T-helper 1 cell (primary cell): ENCODE results near the gene ZNF397.

Experiments
- DNase-seq, 5 donors: peaks; one replicate each; pipeline ENCODE4 v3.0.0-alpha.2; 2012 to 2020

ZNF397 gene

GRCh38 chr18:35246831-35247230, 6.0 kb downstream of the ZNF397 start:
- DNase-seq = no peak

- DNase-seq = no peak
Observed at GRCh38 chr18:35247412-35248249, 6.8 kb downstream of the ZNF397 start.

DNA sequence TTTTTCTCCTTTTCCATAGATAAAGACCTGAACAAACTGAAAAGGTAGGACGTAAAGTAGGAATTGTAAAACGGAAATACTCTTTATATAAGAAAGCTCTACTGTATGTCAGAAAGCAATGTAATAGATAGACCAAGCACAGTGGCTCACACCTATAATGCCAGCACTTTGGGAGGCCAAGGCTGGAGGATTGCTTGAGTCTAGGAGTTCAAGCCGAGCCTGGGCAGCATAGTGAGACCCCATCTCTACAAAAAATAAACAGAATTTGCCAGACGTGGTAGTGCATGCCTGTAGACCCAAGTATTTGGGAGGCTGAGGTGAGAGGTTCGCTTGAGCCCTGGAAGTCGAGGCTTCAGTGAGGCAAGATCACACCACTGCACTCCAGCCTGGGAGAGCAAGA, 7.6 kb downstream of the ZNF397 start:
- no peak for DNase-seq

DNA sequence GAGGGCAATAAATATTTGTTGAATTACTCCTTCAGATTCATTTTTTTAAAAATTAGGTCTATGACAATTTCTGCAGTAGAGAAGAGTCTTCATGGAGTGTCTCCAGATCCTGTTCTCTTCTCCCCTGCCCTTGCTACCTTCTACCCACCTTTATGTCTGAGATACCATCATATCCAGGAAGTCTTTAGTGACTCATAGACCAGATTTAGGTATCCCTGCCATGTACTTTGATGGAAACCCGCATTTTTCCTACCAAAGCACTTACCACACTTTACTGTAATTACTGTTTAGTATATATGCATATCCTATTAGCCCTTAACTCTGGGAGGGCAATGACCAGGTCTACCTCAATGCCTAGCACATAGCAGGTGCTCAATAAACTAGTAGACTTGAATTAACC, 11.6 kb downstream of the ZNF397 start:
- DNase-seq = no peak

GRCh38 chr18:35253655-35254287, 12.9 kb downstream of the ZNF397 start:
- no peak for DNase-seq

DNA sequence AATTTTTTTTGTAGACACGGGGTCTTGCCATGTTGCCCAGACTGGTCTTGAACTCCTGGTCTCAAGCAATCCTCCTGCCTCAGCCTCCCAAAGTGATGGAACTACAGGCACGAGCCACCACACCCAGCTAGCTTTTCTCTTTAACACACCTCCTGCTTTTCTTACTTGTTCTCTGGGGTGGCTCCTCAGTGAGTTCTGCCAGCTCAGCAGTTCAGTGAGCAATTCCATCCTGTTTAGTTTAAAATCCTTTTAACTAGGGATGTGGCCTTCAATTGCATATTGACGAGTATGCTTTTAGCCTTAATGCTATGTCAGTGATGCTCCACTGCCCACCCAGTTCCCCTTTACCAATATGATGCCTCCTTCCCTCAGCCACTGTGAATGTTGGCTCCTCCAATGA, 16.1 kb downstream of the ZNF397 start:
- no peak for DNase-seq

DNA sequence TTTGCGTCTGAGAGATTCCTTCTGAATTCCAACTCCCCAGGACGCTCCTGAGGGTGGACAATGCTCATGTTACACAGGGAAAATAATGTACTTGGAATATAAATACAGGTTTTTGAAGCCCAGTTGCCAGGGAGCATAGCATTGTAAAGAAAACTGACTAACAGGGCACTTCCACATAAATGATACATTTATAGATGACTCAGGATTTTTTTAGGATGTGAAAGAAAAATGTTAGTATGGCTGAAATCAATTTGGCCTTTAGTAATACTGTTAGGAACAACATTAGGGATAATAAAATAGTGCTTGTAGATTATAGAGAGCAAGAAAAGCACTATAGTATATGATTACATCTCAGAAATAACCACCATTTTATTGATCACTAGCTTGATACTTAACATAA, 23.6 kb downstream of the ZNF397 start:
- DNase-seq = no peak

DNA sequence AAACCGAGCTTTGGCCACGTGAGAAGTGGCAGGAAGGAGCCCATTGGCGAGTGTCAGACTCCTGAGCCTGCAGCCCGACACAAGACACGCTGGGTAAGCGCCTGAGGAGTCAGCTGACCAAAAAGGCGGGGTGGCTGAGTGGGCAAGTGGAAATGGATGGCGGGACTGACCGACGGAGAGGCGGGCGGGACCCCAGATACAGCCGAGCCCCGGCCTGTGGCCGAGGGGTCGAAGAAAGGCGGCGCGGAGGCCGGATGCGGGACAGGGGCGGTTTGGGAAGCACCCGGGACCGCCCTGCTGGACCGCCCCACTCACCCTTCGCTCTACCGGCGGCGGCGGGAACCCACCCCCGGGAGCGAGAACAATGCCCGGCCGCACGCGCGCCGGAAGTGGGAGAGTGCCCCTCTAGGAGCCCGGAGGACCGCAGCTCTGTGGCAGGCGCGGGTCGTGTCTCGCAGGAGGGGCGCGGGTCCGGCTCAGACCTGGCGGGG, 26.4 kb downstream of the ZNF397 start:
- peak; percentile 47 to 61 (median 51) for DNase-seq

DNA sequence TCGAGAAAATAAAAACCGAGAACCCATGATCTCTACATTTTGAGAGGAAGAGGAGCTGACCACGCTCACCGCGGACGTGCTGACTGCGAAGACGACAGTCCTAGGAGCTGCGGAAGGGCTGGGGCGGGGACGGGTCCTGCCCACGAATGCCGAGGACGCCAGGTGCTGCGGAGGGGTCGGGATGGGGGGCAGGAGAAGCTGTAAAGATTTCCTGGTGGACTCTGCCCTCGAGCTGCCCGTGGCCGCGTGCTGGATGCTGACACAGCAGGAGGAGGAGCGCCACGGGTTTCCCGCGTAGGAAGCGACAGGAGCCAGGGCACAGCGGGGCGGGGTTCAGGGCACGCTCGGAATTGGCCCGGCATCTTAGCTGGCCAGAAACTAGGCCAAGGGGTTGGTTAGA, 27.0 kb downstream of the ZNF397 start:
- DNase-seq = no peak

GRCh38 chr18:35268821-35269220, 28.0 kb downstream of the ZNF397 start:
- DNase-seq = no peak

GRCh38 chr18:35271656-35272055, 30.8 kb downstream of the ZNF397 start:
- DNase-seq = no peak

- DNase-seq = no peak
Observed at GRCh38 chr18:35276267-35276666, 35.4 kb downstream of the ZNF397 start.

DNA sequence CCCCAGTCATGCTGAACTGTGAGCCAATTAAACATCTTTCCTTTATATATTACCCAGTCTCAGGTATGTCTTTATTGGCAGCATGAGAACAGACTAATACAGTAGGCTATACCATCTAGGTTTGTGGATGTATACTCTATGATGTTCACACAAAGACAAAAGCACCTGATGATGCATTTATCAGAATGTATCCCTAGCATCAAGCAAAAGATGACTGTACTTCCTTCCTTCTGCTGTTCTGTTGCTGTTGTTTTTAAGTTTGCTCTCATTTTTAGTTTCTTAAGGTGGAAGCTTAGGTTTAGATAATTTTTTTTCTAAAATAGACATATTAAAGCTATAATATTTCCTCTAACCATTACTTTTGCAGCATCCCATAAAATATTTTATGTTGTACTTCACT, 36.8 kb downstream of the ZNF397 start:
- no peak for DNase-seq

DNA sequence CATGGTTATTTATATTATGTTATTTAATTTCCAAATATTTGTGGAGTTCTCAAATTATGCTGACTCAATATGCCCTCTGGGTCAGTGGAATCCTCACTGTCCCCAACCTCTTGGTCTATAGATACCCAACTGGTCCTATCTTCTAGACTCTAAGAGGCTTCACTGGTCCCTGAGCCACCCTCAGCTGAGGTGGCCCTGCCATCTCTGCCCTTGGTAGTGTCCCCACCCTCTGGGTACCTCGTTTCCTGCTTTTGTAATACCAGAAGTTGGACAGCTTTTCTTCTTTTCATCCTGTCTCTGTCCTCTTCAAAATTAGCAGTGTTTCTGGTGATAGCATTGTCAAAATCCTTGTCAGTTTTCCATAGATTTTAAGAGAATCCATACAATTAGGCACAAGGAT, 37.3 kb downstream of the ZNF397 start:
- no peak for DNase-seq

DNA sequence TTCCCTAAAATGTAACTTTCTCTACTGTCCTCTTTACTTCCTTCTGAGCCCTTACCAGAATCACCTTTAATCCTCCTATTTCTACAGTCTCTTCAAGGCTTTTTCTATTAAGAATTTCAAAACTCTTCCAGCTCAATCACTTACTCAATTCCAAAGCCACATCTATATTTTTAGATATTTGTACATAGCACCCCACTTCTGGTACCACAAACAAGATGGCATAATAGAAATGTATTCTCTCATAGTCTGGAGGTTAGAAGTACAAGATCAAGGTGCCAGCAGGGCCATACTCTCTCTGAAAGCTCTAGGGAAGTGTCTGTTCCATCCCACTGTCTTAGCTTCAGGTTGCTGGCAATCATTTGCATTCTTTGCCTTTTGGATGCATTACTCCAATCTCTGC, 38.1 kb downstream of the ZNF397 start:
- DNase-seq = no peak

GRCh38 chr18:35282353-35282752, 41.5 kb downstream of the ZNF397 start:
- no peak for DNase-seq

- no peak for DNase-seq
Observed at GRCh38 chr18:35283923-35284794, 43.3 kb downstream of the ZNF397 start.

DNA sequence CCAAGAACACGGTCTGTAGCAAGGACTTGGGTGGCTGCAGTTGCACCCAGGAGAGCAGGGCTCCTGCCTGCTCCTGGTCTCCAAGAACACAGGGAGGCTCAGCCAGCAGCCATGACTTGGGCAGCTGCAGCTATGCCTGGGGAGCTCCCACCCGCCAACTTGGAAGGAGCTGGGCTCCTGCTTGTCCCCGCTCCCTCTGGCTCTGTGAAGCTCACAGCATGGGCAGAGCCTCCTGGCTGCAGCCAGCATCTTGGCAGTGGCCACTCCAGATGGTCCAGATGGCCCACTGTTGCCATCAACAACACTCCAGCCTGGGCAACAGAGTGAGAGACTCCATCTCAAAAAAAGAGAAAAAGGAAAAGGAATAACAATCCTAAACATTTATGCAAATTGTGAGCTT, 44.0 kb downstream of the ZNF397 start:
- DNase-seq = no peak

DNA sequence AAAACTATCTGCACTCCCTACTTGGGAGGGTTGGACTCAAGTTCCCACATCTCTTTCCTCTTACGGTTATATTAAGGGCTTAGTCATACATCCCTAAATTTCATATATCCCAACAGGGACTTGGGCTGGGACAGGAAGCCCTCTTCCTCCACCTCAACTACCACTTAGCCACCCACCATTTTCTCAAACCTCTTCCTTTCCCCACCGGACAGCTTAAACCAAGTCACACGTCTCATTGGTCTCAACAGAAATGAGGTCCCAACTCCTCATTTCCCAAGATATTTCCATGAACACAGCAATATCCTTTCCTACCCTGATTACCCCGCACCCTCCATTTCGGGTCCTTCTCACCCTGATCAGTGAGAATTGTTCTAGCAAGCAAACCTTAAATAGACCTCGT, 48.5 kb downstream of the ZNF397 start:
- DNase-seq = peak in 1 of 5 donors; percentile 12

- no peak for DNase-seq
Observed at GRCh38 chr18:35289727-35290093, 48.9 kb downstream of the ZNF397 start.

DNA sequence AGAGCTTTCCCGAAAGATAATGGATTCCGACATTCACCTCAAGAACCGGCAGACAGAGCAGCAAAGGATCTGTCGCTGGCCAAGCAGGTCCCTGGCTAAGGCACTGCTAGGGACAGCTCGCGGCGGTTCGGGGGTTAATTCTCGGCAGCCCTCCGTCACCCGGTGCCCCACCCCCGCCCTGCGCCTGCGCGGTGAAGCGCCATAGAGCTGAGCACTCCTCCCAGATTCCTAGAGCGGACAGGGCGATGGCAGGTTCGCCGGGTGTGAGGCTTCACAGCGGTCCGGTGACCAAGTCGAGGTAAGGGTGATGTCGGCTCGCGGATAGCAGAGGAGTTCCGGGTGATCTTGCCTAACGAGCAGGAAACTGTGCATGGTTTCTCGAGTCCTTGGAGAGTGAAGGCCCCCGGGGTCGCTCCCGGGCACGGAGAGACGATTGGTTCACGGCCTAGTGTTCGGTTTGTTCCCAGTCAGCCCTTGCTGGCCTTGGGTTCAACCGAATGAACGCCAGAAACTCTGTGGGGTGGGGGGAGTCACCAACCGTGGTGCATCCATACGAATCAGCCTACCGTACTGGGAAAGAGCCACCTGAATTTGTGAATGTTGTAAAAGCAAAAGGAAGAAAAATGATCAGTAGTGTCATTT, 49.4 kb downstream of the ZNF397 start, which contains the start of gene ZSCAN30:
TSS of gene ZSCAN30 (minus strand) at position 136 of the 642 bp plus-strand sequence. CDS start 25,877 bp downstream, outside the sequence.
- DNase-seq = peak; percentile 90 to 97 (median 92)

GRCh38 chr18:35291166-35291565, 50.3 kb downstream of the ZNF397 start:
- no peak for DNase-seq

DNA sequence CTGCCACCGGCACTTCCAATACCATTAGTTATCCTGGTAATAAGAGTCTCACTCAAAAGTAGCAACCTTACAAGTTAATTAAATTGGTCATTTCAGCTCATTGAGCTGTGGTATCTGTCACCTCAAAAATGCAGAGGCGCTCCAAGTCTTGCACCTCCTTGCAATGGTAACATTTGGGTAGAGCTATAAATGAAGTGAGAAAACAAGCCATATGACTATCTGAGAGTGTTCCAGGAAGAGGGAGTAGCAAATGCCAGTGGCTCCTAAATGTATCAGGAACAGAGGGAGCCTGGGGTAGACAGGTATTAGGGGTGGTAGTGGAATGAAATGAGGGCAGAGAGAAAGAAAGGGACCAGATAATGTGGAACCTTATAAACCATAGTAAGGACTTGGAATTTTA, 55.2 kb downstream of the ZNF397 start:
- no peak for DNase-seq
